NCI-H2107 treated with DMSO at 0.1 percent for 48 hours (cell line): ENCODE measurements around the gene DNAH14.
A peak's percentile ranks its signal among the peaks of the same experiment; 100 is the strongest.
"Not testable (repeated sequence)": the region's sequence is repeated elsewhere in the genome, so short reads cannot be mapped to it uniquely, and the experiment has no call there.

Experiments used
- DNase-seq: peaks from one replicate; lab custom pipeline; 2025; ENCODE audit not compliant: unreplicated experiment; lab: John Stamatoyannopoulos, UW

DNAH14 gene

GRCh38 chr1:224991550-224991949 is 62.1 kb downstream of the DNAH14 start:
- DNase-seq = not testable (repeated sequence)

DNA sequence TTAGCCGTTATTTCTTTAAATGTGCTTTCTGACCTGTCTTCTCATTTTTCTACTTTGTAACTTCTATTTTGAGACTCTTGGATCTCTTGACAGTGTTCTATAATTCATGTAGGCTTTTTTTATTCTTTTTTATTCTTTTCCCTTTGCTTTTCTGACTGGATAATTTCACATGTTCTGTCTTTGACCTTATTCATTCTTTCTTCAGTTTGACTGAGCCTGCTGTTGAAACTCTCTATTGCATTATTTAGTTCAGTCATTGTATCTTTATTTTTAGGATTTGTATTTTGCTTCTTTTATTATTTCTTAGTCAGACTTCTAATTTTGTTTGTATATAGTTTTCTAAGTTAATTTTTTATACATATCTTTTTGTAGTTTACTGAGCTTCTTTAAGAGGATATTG is 66.1 kb downstream of the DNAH14 start:
- DNase-seq = no peak

DNA sequence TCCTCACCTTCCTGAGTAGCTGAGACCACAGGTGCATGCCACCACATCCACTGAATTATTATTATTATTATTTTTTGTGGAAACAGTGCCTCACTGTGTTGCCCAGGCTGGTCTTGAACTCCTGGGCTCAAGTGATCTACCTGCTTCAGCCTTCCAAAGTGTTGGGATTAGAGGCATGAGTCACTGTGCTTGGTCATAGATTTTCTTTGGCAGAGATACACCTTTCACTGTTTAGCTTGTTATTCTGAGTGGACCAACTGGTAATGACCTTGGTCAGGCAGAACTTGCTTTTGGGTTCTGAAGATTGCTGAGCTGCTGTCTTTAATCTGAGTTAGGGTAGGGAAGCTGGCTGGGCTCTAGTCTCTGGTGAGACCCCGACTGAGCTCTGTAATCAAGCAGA is 66.8 kb downstream of the DNAH14 start:
- DNase-seq = no peak

GRCh38 chr1:224998185-224998584 is 68.7 kb downstream of the DNAH14 start:
- DNase-seq = no peak

DNA sequence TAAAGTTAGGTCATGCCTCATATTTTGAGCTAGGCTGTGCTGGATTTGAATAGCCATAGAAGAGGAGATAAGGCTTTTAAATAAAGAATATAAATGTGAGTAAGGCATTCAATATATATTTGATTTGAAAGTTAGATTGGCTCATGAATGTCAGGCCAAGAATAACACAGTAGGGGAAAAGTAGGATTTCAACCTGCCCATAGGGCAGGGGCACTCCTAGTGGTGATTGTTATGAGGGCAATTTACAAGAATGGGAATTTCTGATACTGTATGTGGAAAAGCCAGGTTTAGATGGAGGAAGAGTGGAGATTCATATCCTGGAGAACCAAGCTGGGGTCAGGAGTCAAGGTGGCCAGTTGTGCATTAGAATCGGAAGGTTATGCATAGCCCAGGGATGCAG is 74.9 kb downstream of the DNAH14 start:
- DNase-seq = no peak

DNA sequence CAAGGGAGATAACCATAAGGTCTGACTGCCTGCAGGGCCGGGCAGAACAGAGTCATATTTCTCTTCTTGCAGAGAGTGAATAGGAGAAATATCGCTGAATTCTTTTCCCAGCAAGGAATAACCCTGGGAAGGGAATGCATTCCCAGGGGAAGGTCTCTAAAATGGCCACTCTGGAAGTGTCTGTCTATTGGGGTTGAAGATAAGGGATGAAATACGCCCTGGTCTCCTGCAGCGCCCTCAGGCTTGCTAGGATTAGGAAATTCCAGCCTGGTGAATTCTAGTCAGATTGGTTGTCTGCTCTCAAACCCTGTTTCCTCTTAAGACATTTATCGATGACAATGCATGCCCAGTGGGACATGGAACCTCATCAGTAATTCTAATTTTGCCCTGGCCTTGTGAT is 76.9 kb downstream of the DNAH14 start:
- not testable (repeated sequence) for DNase-seq

DNA sequence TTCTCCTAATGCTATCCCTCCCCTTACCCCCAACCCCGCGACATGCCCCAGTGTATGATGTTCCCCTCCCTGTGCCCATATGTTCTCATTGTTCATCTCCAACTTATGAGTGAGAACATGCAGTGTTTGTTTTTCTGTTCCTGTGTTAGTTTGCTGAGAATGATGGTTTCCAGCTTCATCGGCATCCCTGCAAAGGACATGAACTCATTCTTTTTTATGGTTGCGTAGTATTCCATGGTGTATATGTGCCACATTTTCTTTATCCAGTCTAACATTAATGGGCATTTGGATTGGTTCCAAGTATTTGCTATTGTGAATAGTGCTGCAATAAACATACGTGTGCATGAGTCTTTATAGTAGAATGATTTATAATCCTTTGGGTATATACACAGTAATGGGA is 78.6 kb downstream of the DNAH14 start:
- not testable (repeated sequence) for DNase-seq

GRCh38 chr1:225021037-225021436 is 91.6 kb downstream of the DNAH14 start:
- DNase-seq = no peak

DNA sequence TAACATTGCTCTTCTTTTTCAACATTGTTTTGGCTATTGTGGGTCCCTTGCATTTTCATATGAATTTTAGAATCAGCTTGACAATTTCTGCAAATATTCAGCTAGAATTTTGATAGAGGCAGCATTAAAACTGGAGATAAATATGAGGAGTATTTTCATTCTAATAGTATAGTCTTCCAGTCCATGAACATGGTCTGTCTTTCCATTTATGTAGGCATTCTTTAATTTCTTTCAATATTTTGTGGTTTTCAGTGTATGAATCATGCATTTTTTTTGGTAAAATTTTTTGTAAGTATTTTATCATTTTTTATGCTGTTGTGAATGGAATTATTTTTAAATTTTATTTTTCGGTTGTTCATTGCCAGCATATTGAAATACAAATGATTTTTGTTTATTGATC is 97.2 kb downstream of the DNAH14 start:
- no peak for DNase-seq

GRCh38 chr1:225036441-225036840 is 107.0 kb downstream of the DNAH14 start:
- not testable (repeated sequence) for DNase-seq

DNA sequence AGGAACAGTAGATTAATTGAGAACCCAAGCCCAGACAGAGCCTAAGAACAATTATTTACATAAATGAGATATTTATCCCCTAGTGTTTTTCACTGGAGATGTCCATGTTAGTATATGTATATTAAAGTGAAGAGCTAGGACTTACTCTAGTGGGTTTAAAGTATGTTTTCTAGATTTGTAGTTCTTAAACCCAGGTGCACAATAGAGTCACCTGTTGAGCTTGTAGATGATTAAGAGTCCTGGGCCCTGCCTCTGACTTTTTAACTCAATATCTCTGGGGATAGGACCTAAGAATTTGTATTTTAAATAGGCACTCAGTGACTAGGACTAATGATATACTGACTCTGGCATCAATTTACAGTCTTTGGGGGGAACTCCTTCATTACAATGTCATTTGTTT is 112.8 kb downstream of the DNAH14 start:
- no peak for DNase-seq

- DNase-seq = no peak
These were observed 114.8 kb downstream of the DNAH14 start for GRCh38 chr1:225044258-225044657.

- no peak for DNase-seq
These were observed 120.1 kb downstream of the DNAH14 start for GRCh38 chr1:225049594-225049993.

- no peak for DNase-seq
These were observed 134.2 kb downstream of the DNAH14 start for GRCh38 chr1:225063722-225064121.

DNA sequence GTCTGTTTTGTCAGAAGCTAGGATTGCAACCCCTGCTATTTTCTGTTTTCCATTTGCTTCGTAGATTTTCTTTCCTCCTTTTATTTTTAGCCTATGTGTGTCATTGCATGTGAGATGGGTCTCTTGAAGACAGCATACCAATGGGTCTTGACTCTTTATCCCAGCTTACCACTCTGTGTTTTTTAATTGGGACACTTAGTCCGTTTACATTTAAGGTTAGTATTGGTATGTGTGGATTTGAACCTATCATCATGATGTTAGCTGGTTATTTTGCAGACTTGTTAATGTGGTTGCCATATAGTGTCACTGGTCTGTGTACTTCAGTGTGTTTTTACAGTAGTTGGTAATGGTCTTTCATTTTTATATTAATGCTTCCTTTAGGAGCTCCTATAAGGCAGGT is 141.5 kb downstream of the DNAH14 start:
- DNase-seq = no peak

DNA sequence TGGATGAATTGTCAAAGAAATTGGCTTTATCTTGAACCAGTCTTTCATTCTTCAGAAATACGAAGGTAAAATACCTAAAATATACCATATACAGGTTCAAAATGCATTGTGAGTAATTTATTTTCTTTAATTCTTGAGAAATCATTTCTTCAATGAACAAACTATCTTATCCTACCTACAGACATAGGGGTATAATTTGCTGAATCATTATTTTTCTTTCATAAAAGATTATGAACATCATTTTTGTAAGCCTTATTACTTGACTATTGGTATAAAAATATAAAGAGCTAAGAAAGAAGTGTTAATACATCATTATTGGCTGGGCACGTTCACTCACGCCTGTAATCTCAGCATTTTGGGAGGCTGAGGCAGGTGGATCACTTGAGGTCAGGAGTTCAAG is 167.7 kb downstream of the DNAH14 start:
- no peak for DNase-seq

- DNase-seq = no peak
These were observed 181.5 kb downstream of the DNAH14 start for GRCh38 chr1:225111000-225111399.

DNA sequence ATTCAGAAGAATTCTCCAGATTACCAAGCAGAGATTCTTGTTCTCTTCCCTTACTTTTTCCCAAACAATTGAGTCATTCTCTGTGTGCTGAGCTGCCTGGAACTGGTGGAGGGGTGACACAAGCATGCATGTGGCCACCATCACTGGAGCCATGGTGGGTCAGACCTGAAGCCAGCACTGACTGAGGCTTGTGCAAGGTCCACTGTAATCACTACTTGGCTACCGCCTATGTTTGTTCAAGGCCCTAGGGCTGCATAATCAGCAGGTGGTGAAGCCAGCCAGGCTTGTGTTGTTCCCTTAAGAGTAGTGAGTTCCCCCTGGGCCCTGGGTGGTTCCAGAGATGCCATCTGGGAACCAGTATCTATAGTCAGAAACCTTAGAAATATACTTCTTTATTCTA is 183.8 kb downstream of the DNAH14 start:
- no peak for DNase-seq

- no peak for DNase-seq
These were observed 185.0 kb downstream of the DNAH14 start for GRCh38 chr1:225114354-225114990.

- no peak for DNase-seq
These were observed 189.8 kb downstream of the DNAH14 start for GRCh38 chr1:225119307-225119706.

- no peak for DNase-seq
These were observed 191.6 kb downstream of the DNAH14 start for GRCh38 chr1:225121095-225121494.

DNA sequence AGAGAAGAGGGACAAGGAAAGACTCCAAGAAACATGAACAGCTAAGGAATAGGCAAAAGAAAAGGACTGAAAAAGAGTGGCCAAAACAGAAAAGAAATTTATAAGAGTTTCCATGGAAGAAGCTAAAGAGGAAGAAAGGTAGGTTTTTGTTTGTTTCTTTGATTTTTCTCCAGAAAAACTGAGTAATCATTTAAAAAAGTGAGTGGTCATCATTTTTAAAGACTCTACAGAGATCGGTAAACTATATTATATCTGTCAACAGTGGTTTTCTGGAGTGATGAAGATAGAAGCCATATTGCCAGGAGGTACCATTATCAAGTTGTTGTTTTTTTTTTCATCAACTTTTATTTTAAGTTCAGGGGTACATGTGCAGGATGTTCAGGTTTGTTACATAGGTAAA is 202.4 kb downstream of the DNAH14 start:
- no peak for DNase-seq

DNA sequence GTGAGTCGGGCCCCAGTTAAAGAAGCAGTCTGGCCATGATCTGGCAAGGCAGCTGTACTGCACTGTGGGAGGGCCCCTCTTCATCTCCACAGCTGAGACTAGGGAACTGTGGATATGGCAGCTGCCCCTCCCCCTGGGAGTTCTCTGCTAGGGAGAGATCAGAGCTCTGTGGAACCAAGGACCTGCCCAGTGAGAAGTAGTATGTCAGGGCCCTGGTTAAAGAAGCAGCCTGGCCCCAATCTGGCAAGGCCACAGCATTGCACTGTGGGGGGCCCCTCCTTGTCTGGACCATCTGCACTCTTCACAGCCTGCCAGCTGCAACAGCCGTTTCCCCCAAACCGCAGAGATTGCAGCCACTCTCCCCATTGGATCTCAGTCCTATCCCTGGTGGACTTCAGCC is 208.5 kb downstream of the DNAH14 start:
- peak; percentile 47 for DNase-seq
